ENCODE data around the gene KNG1.
"Not testable (repeated sequence)": the region's sequence is repeated elsewhere in the genome, so short reads cannot be mapped to it uniquely, and the experiment has no call there.

KNG1 gene

GRCh38 chr3:186717039-186717457 is at the start of gene KNG1:
TSS of gene KNG1 (plus strand) at chr3:186717359. CDS start at chr3:186717543, 184 bp downstream.
- no peak for DNase-seq

DNA sequence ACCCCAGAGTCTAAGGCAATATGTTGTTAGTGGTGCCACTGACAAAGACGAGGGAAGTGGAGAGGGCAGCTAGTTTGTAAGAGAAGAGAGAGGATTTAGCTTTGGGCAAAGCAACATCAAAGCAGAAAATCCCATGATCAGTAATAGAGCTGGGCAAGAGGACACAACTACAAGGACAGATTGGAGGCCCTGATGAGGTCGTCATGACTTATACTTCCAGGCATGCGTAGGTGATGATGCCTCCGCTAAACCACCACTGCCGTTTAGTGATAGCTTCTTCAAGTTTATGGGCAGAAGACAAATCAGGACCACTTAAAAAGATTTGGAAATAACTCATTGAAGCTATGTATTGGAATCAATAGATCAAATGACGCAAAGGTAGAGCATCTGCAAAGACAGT is 48.7 kb upstream of the KNG1 start:
- no peak for DNase-seq

DNA sequence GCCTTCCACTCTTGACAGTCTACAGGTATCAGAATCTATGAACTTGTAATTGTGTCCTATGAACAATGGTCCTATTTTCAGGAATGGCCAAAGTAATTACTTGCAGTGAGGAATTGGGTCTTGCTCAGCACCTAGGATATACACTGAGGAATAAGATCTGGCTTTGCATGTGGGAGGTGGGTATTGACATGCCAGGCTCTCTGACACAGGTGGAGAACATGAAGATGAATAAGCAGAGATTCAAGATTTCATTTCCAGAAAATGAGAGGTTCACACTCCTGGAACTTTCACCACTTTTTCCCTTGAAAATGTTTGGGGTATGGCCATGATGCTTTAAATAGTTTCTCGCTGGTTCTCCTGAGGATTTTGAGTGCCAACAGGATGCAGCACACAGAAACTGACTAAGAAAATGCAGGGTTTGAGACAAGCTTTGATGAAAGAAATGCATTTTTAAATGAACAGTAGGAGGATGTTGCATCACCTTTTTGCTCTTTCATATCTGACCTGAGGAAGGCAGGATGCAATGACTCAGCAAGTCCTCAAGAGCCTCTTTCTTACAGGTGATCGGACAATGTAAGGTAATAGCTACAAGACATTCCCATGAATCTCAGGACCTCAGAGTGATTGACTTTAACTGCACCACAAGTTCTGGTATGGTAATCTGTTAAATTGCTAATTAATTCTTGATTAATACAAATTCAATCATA is 47.6 kb upstream of the KNG1 start:
- DNase-seq = no peak

DNA sequence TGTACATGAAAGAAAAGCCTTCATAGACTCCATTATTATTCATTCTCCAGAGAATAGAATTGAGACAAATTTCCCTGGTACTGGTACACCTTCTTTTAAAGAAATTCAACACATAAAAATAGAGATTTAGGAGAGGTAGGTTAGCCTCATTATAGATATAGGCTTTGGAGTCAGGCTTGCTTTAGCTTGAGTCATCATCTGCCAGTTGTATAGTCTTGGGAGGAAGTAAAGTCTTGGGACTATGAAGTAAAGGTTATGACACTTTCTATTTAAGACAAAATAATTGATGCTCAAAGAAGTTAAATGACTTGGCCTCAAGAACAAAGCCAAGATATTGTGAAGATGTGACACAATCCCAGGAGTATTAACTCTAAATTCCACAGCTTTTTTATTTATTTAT is 47.0 kb upstream of the KNG1 start:
- DNase-seq = no peak

DNA sequence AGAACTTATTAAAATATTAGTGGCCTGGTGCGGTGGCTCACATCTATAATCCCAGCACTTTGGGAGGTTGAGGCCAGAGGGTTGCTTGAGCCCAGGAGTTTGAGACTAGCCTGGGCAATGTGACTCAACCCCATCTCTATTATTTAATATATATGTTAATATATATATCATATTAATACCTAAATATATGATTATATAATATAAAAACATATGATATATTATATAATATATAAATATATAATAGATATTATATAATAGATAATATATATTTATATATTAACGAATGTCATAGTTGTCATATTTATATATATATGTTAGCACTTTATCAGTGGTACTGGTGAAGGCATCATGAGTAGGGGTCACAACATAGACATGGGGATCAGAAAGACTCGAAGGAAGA is 46.1 kb upstream of the KNG1 start:
- DNase-seq = no peak

DNA sequence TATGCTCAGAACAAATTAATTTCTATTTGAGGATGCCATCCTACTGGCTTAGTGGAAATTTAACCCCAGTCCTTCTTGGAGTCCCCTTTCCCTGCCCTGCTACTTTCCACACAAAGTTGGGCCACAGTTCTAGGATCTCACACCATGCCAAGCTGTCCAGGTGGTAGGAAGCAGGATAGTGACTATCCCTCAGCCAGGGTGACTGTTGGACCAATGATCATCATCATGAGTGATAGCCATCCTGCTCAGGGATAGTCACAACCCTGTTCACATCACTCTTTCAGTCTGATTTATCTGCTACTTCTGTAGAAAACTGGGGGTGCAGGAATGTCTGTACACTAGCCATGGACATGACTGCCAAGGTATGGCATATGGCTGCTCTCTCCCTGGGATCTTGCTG is 38.6 kb upstream of the KNG1 start:
- no peak for DNase-seq

- no peak for DNase-seq
Measured at GRCh38 chr3:186679151-186679550, 38.0 kb upstream of the KNG1 start.

- DNase-seq = no peak
Measured at GRCh38 chr3:186680869-186681268, 36.3 kb upstream of the KNG1 start.

DNA sequence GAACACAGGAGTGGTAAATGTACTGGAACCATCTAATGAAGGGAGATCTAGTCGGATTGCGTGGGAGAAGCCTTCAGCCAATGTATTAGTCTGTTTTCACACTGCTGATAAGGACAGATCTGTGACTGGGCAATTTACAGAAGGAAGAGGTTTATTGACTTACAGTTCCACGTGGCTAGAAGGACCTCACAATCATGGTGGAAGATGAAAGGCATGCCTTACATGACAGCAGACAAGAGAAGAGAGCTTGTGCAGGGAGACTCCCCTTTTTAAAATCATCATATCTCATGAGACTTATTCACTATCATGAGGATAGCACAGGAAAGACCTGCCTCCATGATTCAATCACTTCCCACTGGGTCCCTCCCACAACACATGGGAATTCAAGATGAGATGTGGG is 34.3 kb upstream of the KNG1 start:
- no peak for DNase-seq

DNA sequence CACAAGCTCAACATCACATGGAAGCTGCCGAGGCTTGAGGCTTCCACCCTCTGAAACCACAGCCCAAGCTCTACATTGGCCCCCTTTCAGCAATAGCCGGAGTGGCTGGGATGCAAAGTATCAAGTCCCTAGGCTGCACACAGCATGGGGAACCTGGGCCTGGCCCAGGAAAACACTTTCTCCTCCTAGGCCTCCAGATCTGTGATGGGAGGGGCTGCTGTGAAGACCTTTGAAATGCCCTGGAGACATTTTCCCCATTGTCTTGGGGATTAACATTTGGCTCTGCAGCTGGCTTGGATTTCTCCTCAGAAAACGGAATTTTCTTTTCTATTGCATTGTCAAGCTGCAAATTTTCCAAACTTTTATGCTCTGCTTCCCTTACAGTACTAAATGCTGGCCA is 33.2 kb upstream of the KNG1 start:
- DNase-seq = no peak

DNA sequence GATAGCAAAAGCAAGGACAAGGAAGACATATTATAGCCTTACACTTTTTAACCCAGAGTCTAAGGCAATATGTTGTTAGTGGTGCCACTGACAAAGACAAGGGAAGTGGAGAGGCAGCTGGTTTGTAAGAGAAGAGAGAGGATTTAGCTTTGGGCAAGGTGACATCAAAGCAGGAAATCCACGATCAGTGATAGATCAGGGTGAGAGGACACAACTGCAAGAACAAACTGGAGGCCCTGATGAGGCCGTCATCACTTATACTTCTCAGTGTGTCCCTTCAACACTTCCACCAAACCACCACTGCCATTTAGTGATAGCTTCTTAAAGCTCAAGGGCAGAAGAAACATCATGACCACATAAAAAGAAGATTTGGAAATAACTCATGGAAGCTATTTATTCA is 30.7 kb upstream of the KNG1 start:
- not testable (repeated sequence) for DNase-seq

DNA sequence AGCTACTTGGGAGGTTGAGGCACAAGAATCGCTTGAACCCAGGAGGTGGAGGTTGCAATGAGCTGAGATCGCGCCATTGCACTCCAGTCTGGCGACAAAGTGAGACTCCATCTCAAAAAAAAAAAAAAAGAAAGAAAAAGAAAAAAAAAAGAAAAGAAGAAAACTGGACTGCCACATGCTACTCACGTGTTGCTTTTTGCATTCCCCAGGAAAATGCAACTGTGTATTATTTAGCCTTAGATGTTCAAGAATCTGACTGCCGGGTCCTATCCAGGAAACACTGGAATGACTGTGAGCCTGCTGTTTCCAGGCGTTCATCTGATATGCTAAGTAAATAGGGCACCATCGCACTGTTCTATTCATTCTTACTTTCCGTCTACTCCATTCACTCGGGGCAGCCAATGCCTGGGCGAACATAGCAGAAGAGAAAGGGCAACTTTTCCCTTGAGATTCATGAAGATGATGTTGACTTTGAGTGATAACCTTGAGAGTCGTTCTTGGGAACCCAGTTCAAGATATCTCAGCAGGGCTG is 30.0 kb upstream of the KNG1 start:
- DNase-seq = no peak

- not testable (repeated sequence) for DNase-seq
Measured at GRCh38 chr3:186690304-186690703, 26.9 kb upstream of the KNG1 start.

DNA sequence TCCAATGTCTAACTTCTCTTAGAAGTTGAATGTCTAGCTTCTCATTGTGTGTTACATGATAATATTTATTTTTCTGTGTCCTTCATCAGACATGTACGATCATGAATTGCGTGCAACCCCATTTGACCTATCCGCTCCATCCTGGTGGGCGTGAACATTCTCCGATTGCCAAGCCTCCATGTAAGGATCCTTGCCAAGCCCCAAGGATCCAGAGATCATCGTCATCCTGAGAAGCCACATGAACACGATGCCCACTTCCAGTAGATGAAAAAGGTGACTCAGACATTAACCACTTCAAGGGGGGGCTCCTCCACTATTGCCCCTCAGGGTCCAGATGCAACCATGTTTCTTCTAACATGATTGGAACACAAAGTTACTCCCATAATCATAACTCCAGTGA is 25.5 kb upstream of the KNG1 start:
- DNase-seq = no peak

DNA sequence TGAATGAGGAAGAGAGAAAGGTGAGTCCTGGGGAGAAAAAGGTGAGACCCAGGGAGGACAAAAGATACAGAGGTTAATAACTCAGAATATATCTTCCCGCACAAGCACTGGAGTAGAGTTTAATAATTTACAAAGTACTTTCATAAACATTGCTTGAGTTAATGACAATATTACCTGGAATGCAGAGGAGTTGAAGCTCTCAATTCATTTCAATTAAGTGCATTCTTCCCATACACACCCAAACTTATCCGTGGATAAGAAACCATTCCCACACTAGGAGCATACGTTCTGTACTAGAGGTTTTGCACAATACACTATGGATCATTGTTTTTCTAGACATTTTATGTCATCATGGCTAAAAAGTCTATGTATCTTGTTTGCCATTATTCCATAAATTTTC is 23.3 kb upstream of the KNG1 start:
- no peak for DNase-seq

DNA sequence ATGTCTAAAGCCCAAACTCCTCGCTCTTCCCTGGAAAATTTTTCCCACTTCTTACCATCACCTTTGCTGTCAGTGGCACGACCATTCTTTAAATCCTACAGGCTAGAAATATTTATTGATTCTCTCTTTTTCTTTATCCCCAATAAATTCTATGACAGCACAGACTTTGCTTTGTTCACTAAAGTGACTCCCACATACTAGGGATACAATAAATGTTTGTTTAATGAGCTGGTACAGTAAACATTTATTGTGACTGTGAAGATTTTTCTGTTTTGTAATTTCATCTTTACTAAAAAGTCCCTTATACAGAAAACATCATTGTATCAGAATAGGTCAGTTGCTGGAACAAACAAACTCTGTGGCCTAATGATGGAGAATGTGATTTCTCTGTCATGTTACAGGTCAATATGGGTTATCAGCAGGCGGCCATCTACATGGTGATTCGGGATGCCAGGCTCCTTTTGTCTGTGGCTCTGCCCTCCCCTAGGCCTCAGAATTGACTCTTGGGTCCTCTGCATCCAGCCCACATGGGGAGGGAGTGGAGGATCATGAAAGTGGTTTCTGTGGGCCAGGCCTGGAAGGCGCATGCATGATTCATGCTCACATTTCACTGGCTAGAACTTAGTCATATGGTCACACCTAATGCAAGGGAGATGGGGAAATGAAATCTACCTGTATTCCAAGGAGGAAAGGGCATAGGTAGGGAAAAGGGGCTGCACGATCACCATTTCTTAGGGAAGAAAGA is 22.7 kb upstream of the KNG1 start:
- no peak for DNase-seq

- DNase-seq = no peak
Measured at GRCh38 chr3:186696522-186696921, 20.6 kb upstream of the KNG1 start.

- no peak for DNase-seq
Measured at GRCh38 chr3:186697510-186697909, 19.6 kb upstream of the KNG1 start.

DNA sequence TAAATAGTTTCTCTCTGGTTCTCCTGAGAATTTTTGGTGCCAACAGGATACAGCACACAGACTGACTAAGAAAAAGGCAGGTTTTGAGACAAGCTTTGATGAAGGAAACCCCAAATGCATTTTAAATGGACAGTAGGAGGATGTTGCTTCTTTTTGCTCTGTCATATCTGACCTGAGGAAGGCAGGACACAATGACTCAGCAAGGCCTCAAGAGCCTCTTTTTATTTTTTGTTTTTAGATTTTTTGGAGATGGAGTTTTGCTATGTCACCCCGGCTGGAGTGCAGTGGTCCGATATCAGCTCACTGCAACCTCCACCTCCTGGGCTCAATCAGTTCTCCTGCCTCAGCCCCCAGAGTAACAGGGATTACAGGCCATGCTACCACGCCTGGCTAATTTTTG is 16.9 kb upstream of the KNG1 start:
- no peak for DNase-seq

DNA sequence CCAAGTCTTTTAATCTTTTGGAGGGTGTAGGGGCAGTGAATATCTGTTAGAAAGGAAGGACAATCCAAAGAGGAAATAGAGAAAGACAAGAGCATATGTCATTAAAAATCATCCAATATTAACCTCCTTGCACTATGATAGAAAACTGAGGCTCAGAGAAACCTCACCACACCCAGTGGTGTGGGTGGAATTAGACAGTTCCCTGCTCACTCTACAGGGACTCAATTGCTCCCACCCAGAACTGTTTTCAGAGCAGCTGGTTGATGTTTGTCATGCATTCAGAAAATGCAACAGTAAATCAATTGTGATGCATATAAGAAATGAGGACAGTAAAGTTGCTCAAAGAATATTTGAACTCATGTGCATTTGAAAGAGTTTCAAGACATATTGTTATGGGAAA is 14.7 kb upstream of the KNG1 start:
- DNase-seq = not testable (repeated sequence)

DNA sequence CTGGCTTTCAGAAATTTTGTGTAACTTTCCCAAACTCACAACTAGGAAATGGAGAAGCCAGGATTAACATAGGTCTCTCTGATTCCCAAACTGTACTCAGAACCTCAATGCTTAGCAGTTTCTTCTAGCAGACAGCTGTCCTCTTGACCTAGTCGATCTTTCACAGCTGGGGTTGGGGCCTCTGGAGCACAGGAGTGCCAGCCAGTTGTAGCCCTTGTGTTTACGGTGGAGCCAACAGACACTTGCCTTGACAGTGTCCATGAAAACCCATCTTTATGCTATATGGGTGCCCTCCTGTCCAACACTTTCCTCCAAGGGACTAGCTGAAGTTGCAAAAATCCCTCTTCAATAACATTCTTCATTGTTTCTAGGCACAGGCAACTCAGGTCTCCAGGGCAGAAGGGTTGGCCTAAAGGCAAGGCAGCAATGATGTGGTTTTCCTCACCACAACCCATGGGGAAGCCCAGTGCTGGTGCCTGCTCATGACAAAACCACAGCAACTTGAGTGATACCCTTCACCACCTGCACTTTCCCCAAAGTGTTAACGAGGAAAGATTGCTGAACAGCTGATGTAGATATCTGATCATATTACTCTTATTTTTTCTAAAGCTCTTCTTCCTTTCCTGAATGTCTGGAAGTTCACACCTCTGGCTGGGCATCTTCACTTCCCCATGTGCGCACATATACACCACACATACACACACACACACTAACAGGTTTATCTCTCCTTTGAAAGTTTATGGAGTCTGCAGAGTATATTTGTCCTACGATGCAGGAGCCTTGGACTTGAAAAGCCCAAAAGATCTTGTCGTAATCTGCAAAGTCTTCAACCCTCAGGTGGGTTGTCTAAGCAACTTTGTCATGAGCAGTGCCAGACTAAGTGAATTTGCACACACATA is 11.0 kb upstream of the KNG1 start:
- DNase-seq = no peak

GRCh38 chr3:186708983-186709679 is 8.0 kb upstream of the KNG1 start:
- DNase-seq = no peak

- DNase-seq = not testable (repeated sequence)
Measured at GRCh38 chr3:186710694-186711093, 6.5 kb upstream of the KNG1 start.

All from activated CD4-positive, CD25-positive, alpha-beta regulatory T cell (primary cell).